ENCODE data around the gene TCP11X1.
"Not testable (repeated sequence)": the region's sequence is repeated elsewhere in the genome, so short reads cannot be mapped to it uniquely, and the experiment has no call there.

TCP11X1 gene

DNA sequence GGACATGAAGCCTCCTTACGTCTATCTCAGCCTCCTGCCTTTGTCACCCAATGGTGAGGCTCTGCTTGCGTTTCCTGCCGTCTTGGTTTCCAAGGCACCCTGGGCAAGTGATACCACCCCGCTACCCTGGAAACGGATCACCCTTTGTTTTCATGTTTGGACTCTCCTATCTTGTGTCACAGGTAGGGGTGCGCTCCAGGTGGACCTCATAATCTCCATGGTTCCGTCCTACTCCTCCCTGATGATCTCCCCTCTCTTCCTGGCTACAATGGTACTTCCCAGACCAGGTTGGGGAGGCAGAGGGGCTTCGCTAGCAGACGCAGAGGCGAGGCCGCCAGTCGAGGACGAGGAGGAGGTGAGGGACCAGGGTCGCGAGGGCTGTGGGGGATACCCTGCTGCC, at the start of gene TCP11X1:
Gene TCP11X1 (plus strand): TSS at position 316 of the 400 bp plus-strand sequence.
- not testable (repeated sequence) for DNase-seq

- no peak for DNase-seq
Observed at GRCh38 chrX:102185967-102186720, 29.0 kb upstream of the TCP11X1 start.

GRCh38 chrX:102207940-102208339, 7.2 kb upstream of the TCP11X1 start:
- DNase-seq = not testable (repeated sequence)

GRCh38 chrX:102216497-102216896, 1.4 kb downstream of the TCP11X1 start:
- DNase-seq = not testable (repeated sequence)

DNA sequence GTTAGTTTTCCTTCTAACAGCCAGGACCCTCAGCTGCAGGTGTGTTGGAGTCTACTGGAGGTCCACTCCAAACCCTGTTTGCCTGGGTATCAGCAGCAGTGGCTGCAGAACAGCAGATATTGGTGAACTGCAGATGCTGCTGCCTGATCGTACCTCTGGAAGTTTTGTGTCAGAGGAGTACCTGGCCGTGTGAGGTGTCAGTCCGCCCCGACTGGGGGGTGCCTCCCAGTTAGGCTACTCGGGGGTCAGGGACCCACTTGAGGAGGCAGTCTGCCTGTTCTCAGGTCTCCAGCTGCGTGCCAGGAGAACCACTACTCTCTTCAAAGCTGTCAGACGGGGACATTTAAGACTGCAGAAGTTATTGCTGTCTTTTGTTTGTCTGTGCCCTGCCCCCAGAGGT, 20.6 kb downstream of the TCP11X1 start:
- DNase-seq = not testable (repeated sequence)

DNA sequence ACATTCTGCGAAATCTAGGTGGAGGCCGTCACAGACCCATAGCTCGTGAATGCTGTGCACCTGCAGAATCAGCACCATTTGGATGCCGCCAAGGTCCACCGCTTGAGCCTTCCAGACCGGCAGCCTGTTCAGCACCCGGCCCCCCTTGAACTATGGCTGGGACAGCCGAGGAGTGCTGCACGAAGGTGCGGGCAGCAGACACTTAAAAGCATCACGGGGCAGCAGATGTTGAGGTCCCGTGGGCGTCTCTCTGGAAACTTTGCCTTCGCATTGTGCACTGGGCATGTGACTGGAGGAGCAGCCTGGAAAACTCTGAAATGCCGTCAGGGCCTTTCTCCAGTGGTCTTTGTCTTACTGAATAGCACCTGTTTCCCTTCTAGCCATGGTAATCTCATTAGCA, 25.2 kb downstream of the TCP11X1 start:
- DNase-seq = not testable (repeated sequence)

DNA sequence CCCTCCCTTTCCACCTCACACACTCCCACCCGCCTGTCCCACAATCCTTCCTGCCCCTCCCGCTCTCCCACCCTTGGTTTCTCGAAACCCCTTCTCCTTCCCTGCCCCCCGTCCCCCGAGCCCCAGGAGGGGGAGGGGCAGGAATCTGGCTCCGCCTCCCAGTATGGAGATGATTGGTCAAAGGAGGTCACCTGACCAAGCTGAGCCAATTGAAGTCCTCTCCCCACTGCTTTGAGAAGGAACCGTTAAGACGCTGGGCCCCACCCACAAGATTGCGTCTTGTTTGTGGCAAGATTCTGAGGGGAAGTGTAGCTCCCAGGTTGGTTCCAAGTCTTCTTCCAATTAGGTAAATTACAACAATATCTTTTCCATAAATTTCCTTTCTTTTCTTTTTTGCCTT, 31.8 kb downstream of the TCP11X1 start, which contains the start of gene NXF2:
Gene NXF2 (plus strand): TSS at position 275 of the 400 bp plus-strand sequence. CDS start 59,912 bp downstream, outside the sequence.
- not testable (repeated sequence) for DNase-seq

DNA sequence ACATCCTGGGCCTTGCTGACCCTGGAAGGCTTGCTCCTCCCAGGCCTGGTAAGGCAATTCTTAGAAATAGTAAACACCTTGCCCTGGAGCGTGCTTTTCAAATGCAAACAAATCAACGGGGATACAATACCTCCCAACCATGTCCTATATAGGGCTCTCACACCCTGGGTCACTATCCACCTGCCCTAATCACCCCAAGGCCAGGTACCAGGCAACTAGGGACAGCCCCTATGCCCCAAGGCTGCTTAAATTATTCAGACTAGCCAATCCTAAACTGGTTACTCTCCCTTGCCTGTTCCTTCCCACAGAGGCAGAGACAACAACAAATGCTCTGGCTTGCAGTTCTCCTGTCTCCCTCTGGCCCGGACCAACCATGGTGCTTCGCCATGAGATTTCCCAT, 57.1 kb downstream of the TCP11X1 start:
- DNase-seq = not testable (repeated sequence)

Measured in MV-4-11 (cell line).